HEK293 (cell line): ENCODE measurements around the gene USP16.

Experiments used
- CTCF ChIP-seq: fragments of 450-650 bp; formaldehyde crosslinking; IDR thresholded peaks from 2 replicates; pipeline ENCODE4 v1.5.1; 2016; ENCODE audit warnings: missing biosample characterization, missing genetic modification characterization
- KLF16 ChIP-seq: fragments of 450-650 bp; formaldehyde crosslinking; IDR thresholded peaks from 2 replicates; pipeline ENCODE4 v1.5.1; 2017; ENCODE audit warnings: missing biosample characterization, missing genetic modification characterization
- MZF1 ChIP-seq: fragments of 450-650 bp; formaldehyde crosslinking; IDR thresholded peaks from 2 replicates; pipeline ENCODE4 v1.5.1; 2017; ENCODE audit warnings: missing biosample characterization, missing genetic modification characterization, borderline replicate concordance
- PATZ1 ChIP-seq: fragments of 450-650 bp; formaldehyde crosslinking; IDR thresholded peaks from 2 replicates; pipeline ENCODE4 v1.5.1; 2016; ENCODE audit warnings: missing biosample characterization, missing genetic modification characterization
- REST ChIP-seq: fragments of 450-650 bp; formaldehyde crosslinking; IDR thresholded peaks from 2 replicates; pipeline ENCODE4 v1.5.1; 2016; ENCODE audit warnings: missing biosample characterization, missing genetic modification characterization
- SCRT1 ChIP-seq: fragments of 450-650 bp; formaldehyde crosslinking; IDR thresholded peaks from 2 replicates; pipeline ENCODE4 v1.5.1; 2016; ENCODE audit warnings: missing biosample characterization, missing genetic modification characterization, borderline replicate concordance
- ZBTB48 ChIP-seq: fragments of 450-650 bp; formaldehyde crosslinking; IDR thresholded peaks from 2 replicates; pipeline ENCODE4 v1.5.1; 2016; ENCODE audit warnings: missing biosample characterization, missing genetic modification characterization
- ZBTB49 ChIP-seq: fragments of 450-650 bp; formaldehyde crosslinking; IDR thresholded peaks from 2 replicates; pipeline ENCODE4 v1.5.1; 2016; ENCODE audit warnings: missing biosample characterization, missing genetic modification characterization, low read depth
- ZFHX2 ChIP-seq: fragments of 450-650 bp; formaldehyde crosslinking; conservative IDR thresholded peaks from 2 replicates; pipeline ENCODE4 v1.5.1; 2016; ENCODE audit warnings: missing biosample characterization, missing genetic modification characterization
- ZNF114 ChIP-seq: fragments of 450-650 bp; formaldehyde crosslinking; IDR thresholded peaks from 2 replicates; pipeline ENCODE4 v1.5.0; 2017; ENCODE audit warnings: missing biosample characterization, missing genetic modification characterization
- ZNF23 ChIP-seq: fragments of 450-650 bp; formaldehyde crosslinking; IDR thresholded peaks from 2 replicates; pipeline ENCODE4 v1.5.1; 2016; ENCODE audit warnings: missing biosample characterization, missing genetic modification characterization, borderline replicate concordance
- ZNF341 ChIP-seq: fragments of 450-650 bp; formaldehyde crosslinking; IDR thresholded peaks from 2 replicates; pipeline ENCODE4; 2016; ENCODE audit warnings: low read depth, missing biosample characterization, missing genetic modification characterization
- ZNF48 ChIP-seq: fragments of 450-650 bp; formaldehyde crosslinking; IDR thresholded peaks from 2 replicates; pipeline ENCODE4 v1.5.1; 2016; ENCODE audit warnings: missing biosample characterization, missing genetic modification characterization
- ZNF623 ChIP-seq: fragments of 450-650 bp; formaldehyde crosslinking; IDR thresholded peaks from 2 replicates; pipeline ENCODE4 v1.5.1; 2016; ENCODE audit warnings: missing biosample characterization, missing genetic modification characterization

GRCh38 chr21:29056005-29056404 lies 31.5 kb downstream of the USP16 start:
- TF ChIP-seq ZBTB48 (tag by site-specific recombination): no peak
- no peak for TF ChIP-seq ZNF623 (tag by site-specific recombination)
- TF ChIP-seq ZBTB49: no peak
- no peak for TF ChIP-seq ZNF23 (tag by site-specific recombination)
- TF ChIP-seq KLF16: no peak
- TF ChIP-seq SCRT1 (tag by site-specific recombination): no peak
- no peak for TF ChIP-seq ZNF341
- no peak for TF ChIP-seq ZFHX2 (tag by site-specific recombination)
- no peak for TF ChIP-seq ZNF48 (tag by site-specific recombination)
- no peak for TF ChIP-seq ZNF114 (tag by site-specific recombination)
- TF ChIP-seq MZF1 (tag by site-specific recombination): no peak
- TF ChIP-seq REST (tag by site-specific recombination): no peak
- no peak for TF ChIP-seq CTCF
- no peak for TF ChIP-seq PATZ1 (tag by site-specific recombination)
